ENCODE data around the gene XK.

GRCh38 chrX:37676811-37677210, 8.8 kb upstream of the XK start:
- TF ChIP-seq CTCF (IDR thresholded peaks at IDR 0.05; ENCODE audit: poor library complexity) (no peak), EZH2phosphoT487 (IDR thresholded peaks at IDR 0.05; ENCODE audit: low read depth, severe bottlenecking, unreplicated experiment) (no peak)

All from hepatocyte (in vitro differentiated cells).